Ureter (tissue), 1 donor: ENCODE data around the gene FOXF1. TPM values are rescaled to one million over a fixed set of nuclear protein-coding genes. Genes with fewer than 3 reads are reported as not detected.

Source experiments
- DNase-seq: peaks from one replicate; pipeline ENCODE4 v3.0.0-alpha.2; 2020; ENCODE audit warnings: low spot score
- total RNA-seq: library from RNA; stranded (reverse); gene quantifications from one replicate; pipeline ENCODE4 v1.2.4, GENCODE V29; 2023
- donor health status: DM: yes; HTN: yes; CAD: no.

Gene FOXF1
- total RNA-seq, 1 donor from 2014 or later, result 31.7 TPM

GRCh38 chr16:86557587-86557986 lies 47.3 kb downstream of the FOXF1 start:
- no peak for DNase-seq

- DNase-seq, result no peak
These were observed 48.2 kb downstream of the FOXF1 start for GRCh38 chr16:86558355-86559193.

- no peak for DNase-seq
These were observed 49.5 kb downstream of the FOXF1 start for GRCh38 chr16:86559802-86560305.

- no peak for DNase-seq
These were observed 52.0 kb downstream of the FOXF1 start for GRCh38 chr16:86562356-86562755.

GRCh38 chr16:86563469-86564345 lies 53.4 kb downstream of the FOXF1 start:
- DNase-seq, result peak; percentile 94

Other genes starting within 250 kb of the FOXF1 start
- 28.7 TPM for gene MTHFSD, start 44.7 kb downstream of the FOXF1 start, total RNA-seq
- gene FOXC2, start 56.3 kb downstream of the FOXF1 start, total RNA-seq, result 7.3 TPM
- 10.9 TPM for gene FOXL1, start 68.0 kb downstream of the FOXF1 start, total RNA-seq